ENCODE measurements around the gene AGBL4.

GRCh38 chr1:48649880-48650279 lies 1373.9 kb downstream of the AGBL4 start:
- TF ChIP-seq, protein P1, sequence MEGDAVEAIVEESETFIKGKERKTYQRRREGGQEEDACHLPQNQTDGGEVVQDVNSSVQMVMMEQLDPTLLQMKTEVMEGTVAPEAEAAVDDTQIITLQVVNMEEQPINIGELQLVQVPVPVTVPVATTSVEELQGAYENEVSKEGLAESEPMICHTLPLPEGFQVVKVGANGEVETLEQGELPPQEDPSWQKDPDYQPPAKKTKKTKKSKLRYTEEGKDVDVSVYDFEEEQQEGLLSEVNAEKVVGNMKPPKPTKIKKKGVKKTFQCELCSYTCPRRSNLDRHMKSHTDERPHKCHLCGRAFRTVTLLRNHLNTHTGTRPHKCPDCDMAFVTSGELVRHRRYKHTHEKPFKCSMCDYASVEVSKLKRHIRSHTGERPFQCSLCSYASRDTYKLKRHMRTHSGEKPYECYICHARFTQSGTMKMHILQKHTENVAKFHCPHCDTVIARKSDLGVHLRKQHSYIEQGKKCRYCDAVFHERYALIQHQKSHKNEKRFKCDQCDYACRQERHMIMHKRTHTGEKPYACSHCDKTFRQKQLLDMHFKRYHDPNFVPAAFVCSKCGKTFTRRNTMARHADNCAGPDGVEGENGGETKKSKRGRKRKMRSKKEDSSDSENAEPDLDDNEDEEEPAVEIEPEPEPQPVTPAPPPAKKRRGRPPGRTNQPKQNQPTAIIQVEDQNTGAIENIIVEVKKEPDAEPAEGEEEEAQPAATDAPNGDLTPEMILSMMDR (IDR thresholded peaks at IDR 0.05) = no peak
- no peak for TF ChIP-seq POLR2A (IDR thresholded peaks at IDR 0.05)
